Spinal cord (tissue), 10 donors: Measurements from ENCODE around the gene AGO3. TPM values are rescaled to one million over a fixed set of nuclear protein-coding genes. Genes with fewer than 3 reads are reported as not detected.
A peak's percentile ranks its signal among the peaks of the same experiment; 100 is the strongest.

Experiments
- DNase-seq, 6 donors: peaks; one replicate each; pipeline versions ENCODE4 v3.0.0 to v3.0.0-alpha.2; 2013 to 2015; ENCODE audit warnings: low spot score in 6 of 6, low read depth in 4 of 6
- H3K27ac ChIP-seq: one replicate; pipeline ENCODE4 v1.5.1; 2013; ENCODE audit warnings: low read depth, low read length, control low read depth
- H3K27me3 ChIP-seq: one replicate; pipeline ENCODE4 v1.6.1; 2013; ENCODE audit warnings: low read length; ENCODE audit not compliant: control insufficient read depth, insufficient read depth
- H3K36me3 ChIP-seq: one replicate; pipeline ENCODE4 v1.6.1; 2013; ENCODE audit warnings: low read length; ENCODE audit not compliant: control insufficient read depth, insufficient read depth
- H3K4me1 ChIP-seq: one replicate; pipeline ENCODE4 v1.6.1; 2013; ENCODE audit warnings: low read length; ENCODE audit not compliant: control insufficient read depth, insufficient read depth
- H3K4me3 ChIP-seq: one replicate; pipeline ENCODE4 v1.5.1; 2013; ENCODE audit warnings: low read depth, low read length, control low read depth
- H3K9me3 ChIP-seq: one replicate; pipeline ENCODE4 v1.6.1; 2013; ENCODE audit warnings: low read length; ENCODE audit not compliant: control insufficient read depth, insufficient read depth
- WGBS: methylation state at CpG from one replicate; pipeline ENCODE4 v1.1.5; 2013; ENCODE audit warnings: missing lambda C conversion rate; ENCODE audit not compliant: insufficient coverage; 5-methylcytosine and 5-hydroxymethylcytosine counted together
- polyA plus RNA-seq, 2 donors: library from polyadenylated mRNA; unstranded; fragments of 120-200 nt; gene quantifications; one replicate each; pipeline ENCODE4 v1.2.1, GENCODE V29; 2013; ENCODE audit not compliant: insufficient read length in 2 of 2
- total RNA-seq, 2 donors: library from RNA; depleted of rRNA in 1 of 2; stranded (reverse); fragments of 120-200 nt in 1 of 2; fragments of >200 nt in 1 of 2; gene quantifications; one replicate each; pipeline versions ENCODE4 v1.2.3 to v1.2.4, GENCODE V29; 2013 to 2014
- donor health status: healthy.

The AGO3 gene
- total and polyA plus RNA-seq, 4 donors, result 11.5 to 33.7 (median 24.3) TPM

GRCh38 chr1:36111151-36111550 is 180.2 kb downstream of the AGO3 start:
- DNase-seq, result no peak
- H3K36me3 ChIP-seq, result peaks cover 3% of the 10 kb centered on the region
- no peak overlapping the region for H3K4me3 ChIP-seq
- H3K27ac ChIP-seq, result no peak overlapping the region
- 58% methylated on average over 4 of the region's 4 CpGs for WGBS
- no peaks in the 10 kb centered on the region for H3K27me3 ChIP-seq
- H3K4me1 ChIP-seq, result peaks cover 17% of the 10 kb centered on the region
- H3K9me3 ChIP-seq, result no peaks in the 10 kb centered on the region

GRCh38 chr1:36112823-36113222 is 181.9 kb downstream of the AGO3 start:
- H3K36me3 ChIP-seq, result peaks cover 3% of the 10 kb centered on the region
- H3K27ac ChIP-seq, result no peak overlapping the region
- DNase-seq, result no peak
- peaks cover 27% of the 10 kb centered on the region for H3K4me1 ChIP-seq
- no peaks in the 10 kb centered on the region for H3K9me3 ChIP-seq
- no peaks in the 10 kb centered on the region for H3K27me3 ChIP-seq
- no peak overlapping the region for H3K4me3 ChIP-seq
- WGBS, result 85% methylated on average over 9 of the region's 9 CpGs

- Histone ChIP-seq H3K27me3 (no peaks in the 10 kb centered on the region), H3K27ac (no peak overlapping the region), H3K36me3 (peaks cover 3% of the 10 kb centered on the region), H3K9me3 (no peaks in the 10 kb centered on the region), H3K4me1 (peaks cover 39% of the 10 kb centered on the region), H3K4me3 (no peak overlapping the region)
- DNase-seq, result no peak
- 69% methylated on average over 5 of the region's 5 CpGs for WGBS
These were observed 183.5 kb downstream of the AGO3 start for GRCh38 chr1:36114371-36114770.

- Histone ChIP-seq H3K27me3 (no peaks in the 10 kb centered on the region), H3K36me3 (peaks cover 3% of the 10 kb centered on the region), H3K4me1 (peaks cover 45% of the 10 kb centered on the region), H3K4me3 (no peak overlapping the region), H3K27ac (peak overlapping the region; percentile 64), H3K9me3 (no peaks in the 10 kb centered on the region)
- DNase-seq, result peak in 2 of 6 donors; percentile 18 to 74
- 26% methylated on average over 18 of the region's 18 CpGs for WGBS
These were observed 184.3 kb downstream of the AGO3 start for GRCh38 chr1:36115200-36115669.

- H3K4me1 ChIP-seq, result peaks cover 45% of the 10 kb centered on the region
- H3K27ac ChIP-seq, result no peak overlapping the region
- peaks cover 3% of the 10 kb centered on the region for H3K36me3 ChIP-seq
- no peaks in the 10 kb centered on the region for H3K9me3 ChIP-seq
- WGBS, result 59% methylated on average over 4 of the region's 5 CpGs
- no peak for DNase-seq
- no peaks in the 10 kb centered on the region for H3K27me3 ChIP-seq
- no peak overlapping the region for H3K4me3 ChIP-seq
These were observed 185.0 kb downstream of the AGO3 start for GRCh38 chr1:36115931-36116330.

- 53% methylated on average over 5 of the region's 5 CpGs for WGBS
- DNase-seq, result peak in 1 of 6 donors; percentile 54
- H3K4me3 ChIP-seq, result no peak overlapping the region
- peak overlapping the region; percentile 21 for H3K27ac ChIP-seq
- no peaks in the 10 kb centered on the region for H3K27me3 ChIP-seq
- peaks cover 3% of the 10 kb centered on the region for H3K36me3 ChIP-seq
- no peaks in the 10 kb centered on the region for H3K9me3 ChIP-seq
- peaks cover 45% of the 10 kb centered on the region for H3K4me1 ChIP-seq
These were observed 186.0 kb downstream of the AGO3 start for GRCh38 chr1:36116901-36117300.

- Histone ChIP-seq H3K27me3 (peaks cover 5% of the 10 kb centered on the region), H3K4me3 (no peak overlapping the region), H3K9me3 (no peaks in the 10 kb centered on the region), H3K27ac (no peak overlapping the region), H3K4me1 (peaks cover 49% of the 10 kb centered on the region), H3K36me3 (peaks cover 3% of the 10 kb centered on the region)
- WGBS, result 71% methylated on average over 4 of the region's 10 CpGs
- no peak for DNase-seq
These were observed 187.7 kb downstream of the AGO3 start for GRCh38 chr1:36118447-36119204.

GRCh38 chr1:36119456-36119855 is 188.6 kb downstream of the AGO3 start:
- peaks cover 52% of the 10 kb centered on the region for H3K4me1 ChIP-seq
- H3K4me3 ChIP-seq, result no peak overlapping the region
- H3K9me3 ChIP-seq, result no peaks in the 10 kb centered on the region
- 67% methylated on average over 7 of the region's 9 CpGs for WGBS
- peaks cover 14% of the 10 kb centered on the region for H3K27me3 ChIP-seq
- DNase-seq, result no peak
- H3K27ac ChIP-seq, result no peak overlapping the region
- peaks cover 3% of the 10 kb centered on the region for H3K36me3 ChIP-seq
